H54 (cell line): Measurements from ENCODE around the gene CARNS1.
A peak's percentile ranks its signal among the peaks of the same experiment; 100 is the strongest.
"Not testable (repeated sequence)": the region's sequence is repeated elsewhere in the genome, so short reads cannot be mapped to it uniquely, and the experiment has no call there.

ENCODE experiments used
- DNase-seq: peaks from one replicate; pipeline ENCODE4 v3.0.0; 2011; ENCODE audit warnings: low spot score, mixed read lengths; ENCODE audit not compliant: insufficient read length
- FAIRE-seq: peaks from 3 replicates; lab custom pipeline; 2011; peaks lifted over from hg19 to GRCh38; lab: Jason Lieb, UNC
- POLR2A ChIP-seq: IDR thresholded peaks from 2 replicates; pipeline ENCODE4 v1.6.1; 2011; ENCODE audit warnings: low read depth, mild to moderate bottlenecking, low read length

The CARNS1 gene

GRCh38 chr11:67396587-67397389 lies 18.7 kb upstream of the CARNS1 start:
- FAIRE-seq: no peak
- no peak for DNase-seq
- no peak for TF ChIP-seq POLR2A

GRCh38 chr11:67397536-67397935 lies 17.9 kb upstream of the CARNS1 start:
- DNase-seq (no peak), FAIRE-seq (no peak)
- TF ChIP-seq POLR2A: no peak

GRCh38 chr11:67397986-67398660 lies 17.4 kb upstream of the CARNS1 start:
- FAIRE-seq (no peak), DNase-seq (no peak)
- no peak for TF ChIP-seq POLR2A

GRCh38 chr11:67398661-67399563 lies 16.6 kb upstream of the CARNS1 start:
- TF ChIP-seq POLR2A: no peak
- no peak for FAIRE-seq

GRCh38 chr11:67400251-67400941 lies 15.1 kb upstream of the CARNS1 start:
- no peak for DNase-seq
- peak; percentile 9; the same call in 1 of the 2 replicates for TF ChIP-seq POLR2A
- FAIRE-seq: no peak

More at GRCh38 chr11:67398661-67399563, 16.6 kb upstream of the CARNS1 start:
- DNase-seq: no peak

GRCh38 chr11:67400942-67401494 lies 14.5 kb upstream of the CARNS1 start:
- no peak for DNase-seq
- FAIRE-seq: no peak
- TF ChIP-seq POLR2A: no peak

GRCh38 chr11:67401495-67402191 lies 13.8 kb upstream of the CARNS1 start, which contains the start of gene PPP1CA:
TSS of gene PPP1CA (minus strand) at chr11:67401858. CDS start at chr11:67401782, 76 bp downstream.
- no peak for FAIRE-seq
- peak; percentile 88 for TF ChIP-seq POLR2A

GRCh38 chr11:67402192-67402839 lies 13.2 kb upstream of the CARNS1 start:
- FAIRE-seq, DNase-seq: not testable (repeated sequence)

More at GRCh38 chr11:67401495-67402191, 13.8 kb upstream of the CARNS1 start, which contains the start of gene PPP1CA:
- DNase-seq: peak; percentile 95

- DNase-seq, FAIRE-seq: not testable (repeated sequence)
Observed at GRCh38 chr11:67403085-67403484, 12.4 kb upstream of the CARNS1 start.

- FAIRE-seq (no peak), DNase-seq (no peak)
- no peak for TF ChIP-seq POLR2A
Observed at GRCh38 chr11:67404515-67405195, 10.8 kb upstream of the CARNS1 start.

GRCh38 chr11:67405196-67405567 lies 10.3 kb upstream of the CARNS1 start:
- no peak for TF ChIP-seq POLR2A
- no peak for DNase-seq
- no peak for FAIRE-seq
